GM18498 (cell line): ENCODE data around the gene SGPP2.
A peak's percentile ranks its signal among the peaks of the same experiment; 100 is the strongest.

ENCODE experiments used
- ATAC-seq: cut with Tn5 transposase; IDR thresholded peaks from one replicate; pipeline ENCODE4 v1.9.1; 2021; ENCODE audit warnings: mild to moderate bottlenecking, moderate library complexity; ENCODE audit not compliant: unreplicated experiment

SGPP2 gene

GRCh38 chr2:222521099-222521498 lies 96.8 kb downstream of the SGPP2 start:
- ATAC-seq = peak; percentile 67

- no peak for ATAC-seq
Measured at GRCh38 chr2:222522082-222522481, 97.7 kb downstream of the SGPP2 start.

GRCh38 chr2:222523783-222524544 lies 99.6 kb downstream of the SGPP2 start:
- ATAC-seq = peak; percentile 46

GRCh38 chr2:222525811-222526210 lies 101.5 kb downstream of the SGPP2 start:
- ATAC-seq = no peak

GRCh38 chr2:222526480-222527277 lies 102.3 kb downstream of the SGPP2 start:
- ATAC-seq = no peak

- no peak for ATAC-seq
Measured at GRCh38 chr2:222532315-222532714, 108.0 kb downstream of the SGPP2 start.

- no peak for ATAC-seq
Measured at GRCh38 chr2:222535477-222535876, 111.1 kb downstream of the SGPP2 start.

GRCh38 chr2:222538535-222538934 lies 114.2 kb downstream of the SGPP2 start:
- ATAC-seq = no peak

- no peak for ATAC-seq
Measured at GRCh38 chr2:222544661-222545060, 120.3 kb downstream of the SGPP2 start.

- ATAC-seq = no peak
Measured at GRCh38 chr2:222545823-222546795, 121.8 kb downstream of the SGPP2 start.

GRCh38 chr2:222547083-222547482 lies 122.7 kb downstream of the SGPP2 start:
- no peak for ATAC-seq

GRCh38 chr2:222548992-222549391 lies 124.6 kb downstream of the SGPP2 start:
- no peak for ATAC-seq

GRCh38 chr2:222554517-222554916 lies 130.2 kb downstream of the SGPP2 start:
- ATAC-seq = no peak

GRCh38 chr2:222561151-222561550 lies 136.8 kb downstream of the SGPP2 start:
- no peak for ATAC-seq

- ATAC-seq = peak; percentile 81
Measured at GRCh38 chr2:222561817-222562645, 137.7 kb downstream of the SGPP2 start.

- ATAC-seq = no peak
Measured at GRCh38 chr2:222563106-222563718, 138.9 kb downstream of the SGPP2 start.

GRCh38 chr2:222563936-222564335 lies 139.6 kb downstream of the SGPP2 start:
- ATAC-seq = no peak

- no peak for ATAC-seq
Measured at GRCh38 chr2:222566229-222566628, 141.9 kb downstream of the SGPP2 start.

GRCh38 chr2:222568865-222569264 lies 144.5 kb downstream of the SGPP2 start:
- no peak for ATAC-seq

- no peak for ATAC-seq
Measured at GRCh38 chr2:222569826-222570225, 145.5 kb downstream of the SGPP2 start.
